ENCODE results near the gene PDE4B.

GRCh38 chr1:66175581-66175980 is 382.9 kb downstream of the PDE4B start:
- no peak for TF ChIP-seq CTCF (IDR thresholded peaks at IDR 0.05)
- no peak for TF ChIP-seq POLR2AphosphoS5 (IDR thresholded peaks at IDR 0.05; ENCODE audit: insufficient read depth in 1 of 2, low read depth in 1 of 2)

Measured in vagina (tissue), 2 donors.